SKM-1 treated with dmso at 0.1 percent for 144 hours (cell line): ENCODE measurements around the gene PIEZO1.
A peak's percentile ranks its signal among the peaks of the same experiment; 100 is the strongest.

Experiments
- DNase-seq: peaks from one replicate; lab custom pipeline; 2025; ENCODE audit not compliant: unreplicated experiment; lab: John Stamatoyannopoulos, UW

Gene PIEZO1

GRCh38 chr16:88721815-88722755 is 62.9 kb downstream of the PIEZO1 start:
- DNase-seq = no peak

DNA sequence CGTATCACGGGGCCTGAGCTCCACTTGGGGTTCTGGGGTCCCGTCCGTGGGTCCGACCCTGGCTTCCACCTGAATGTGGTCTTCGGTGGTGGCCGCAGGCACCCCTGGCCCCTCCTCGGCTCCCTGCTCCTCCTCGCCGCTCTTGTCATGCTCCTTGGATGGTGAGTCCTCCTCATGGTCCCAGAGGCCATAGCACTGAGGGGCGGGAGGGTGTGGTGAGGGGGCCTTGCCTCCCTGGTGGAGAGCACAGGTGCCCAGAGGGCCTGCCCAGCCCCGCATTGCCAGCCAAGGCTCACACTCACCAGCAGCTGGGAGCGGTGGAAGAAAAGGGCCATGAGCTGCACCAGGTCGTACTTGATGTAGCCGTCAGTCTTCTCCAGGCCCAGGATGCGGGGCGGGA is 63.8 kb downstream of the PIEZO1 start:
- DNase-seq = no peak

DNA sequence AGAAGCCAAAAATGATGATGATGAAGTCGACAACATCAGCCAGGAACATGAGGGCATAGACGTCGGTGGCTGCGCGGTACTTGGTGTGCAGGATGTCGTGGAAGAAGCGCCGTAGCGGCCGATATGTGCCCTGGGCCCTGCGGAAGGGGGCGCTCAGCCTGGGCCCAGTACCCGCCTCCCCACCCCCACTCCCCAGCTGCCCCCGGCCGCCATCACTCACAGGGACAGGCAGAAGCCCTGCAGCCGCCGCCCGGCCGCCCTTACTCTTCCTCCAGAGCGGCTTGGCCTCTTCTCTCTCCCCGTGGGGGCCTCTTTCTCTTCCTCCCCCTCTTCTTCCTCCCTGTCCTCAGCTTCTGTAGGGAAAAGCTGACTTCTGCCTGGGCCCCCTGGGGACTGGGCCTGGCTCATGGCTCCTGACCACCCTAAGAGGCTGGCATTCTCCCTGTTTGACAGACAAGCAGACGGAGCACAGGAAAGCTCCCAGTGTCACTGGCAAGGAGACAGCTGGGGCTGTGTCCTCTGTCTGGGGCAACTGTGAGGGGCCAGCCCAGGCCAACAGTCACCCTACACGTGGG is 64.5 kb downstream of the PIEZO1 start:
- no peak for DNase-seq

DNA sequence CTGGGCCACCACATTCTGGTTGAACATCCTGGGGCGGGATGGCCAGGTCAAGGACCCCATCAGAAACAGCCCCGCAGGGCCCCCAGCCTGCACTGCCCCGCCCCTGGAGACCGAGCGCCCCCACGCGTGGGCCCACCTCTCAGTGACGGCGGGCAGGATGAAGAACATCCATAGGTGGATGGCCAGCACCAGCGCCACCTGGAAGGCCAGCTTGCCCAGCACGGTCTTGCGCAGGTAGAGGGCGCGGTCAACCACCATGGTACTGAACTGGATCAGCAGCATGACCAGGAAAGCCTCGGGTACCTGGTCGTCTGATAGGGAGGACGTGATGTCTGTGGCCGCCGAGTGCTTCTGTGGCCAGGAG is 65.1 kb downstream of the PIEZO1 start:
- no peak for DNase-seq

DNA sequence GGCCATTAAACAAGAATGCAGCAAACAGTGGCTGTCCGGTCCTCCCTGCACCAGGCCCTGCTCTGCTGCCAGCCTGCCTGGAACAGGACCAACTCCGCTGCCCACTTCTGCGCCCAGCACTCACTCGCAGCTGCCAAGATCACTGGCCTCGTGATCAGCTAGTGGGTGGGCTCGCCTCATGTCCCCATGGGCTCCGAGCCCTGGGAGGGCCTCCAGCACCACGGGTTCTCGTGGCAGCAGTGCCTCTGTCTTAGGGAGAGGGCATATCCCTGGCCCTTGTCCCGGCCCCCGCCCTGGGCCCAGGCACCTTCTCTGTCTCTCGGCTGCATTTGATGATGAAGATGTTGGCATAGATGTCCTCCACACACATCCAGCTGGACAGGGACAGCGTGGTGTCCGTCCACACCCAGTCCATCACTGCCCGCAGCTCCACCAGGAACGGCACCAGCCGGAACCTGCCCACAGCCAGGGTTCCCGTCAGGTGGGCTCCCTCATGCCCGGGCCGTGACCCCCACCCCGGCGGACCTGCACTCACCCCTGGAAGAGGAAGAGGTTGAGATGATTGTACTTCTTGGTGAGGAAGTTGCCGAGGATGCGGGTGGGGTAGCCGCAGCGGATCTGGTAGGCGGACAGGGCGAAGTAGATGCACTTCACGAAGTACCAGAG is 65.6 kb downstream of the PIEZO1 start:
- no peak for DNase-seq

GRCh38 chr16:88718178-88718577 is 66.8 kb downstream of the PIEZO1 start:
- no peak for DNase-seq

GRCh38 chr16:88716601-88717001 is 68.4 kb downstream of the PIEZO1 start:
- no peak for DNase-seq

GRCh38 chr16:88716201-88716600 is 68.8 kb downstream of the PIEZO1 start:
- no peak for DNase-seq

GRCh38 chr16:88715312-88716190 is 69.5 kb downstream of the PIEZO1 start:
- no peak for DNase-seq

- no peak for DNase-seq
These were observed 70.4 kb downstream of the PIEZO1 start for GRCh38 chr16:88714420-88715302.

GRCh38 chr16:88713568-88714419 is 71.2 kb downstream of the PIEZO1 start:
- DNase-seq = no peak

GRCh38 chr16:88713054-88713453 is 72.0 kb downstream of the PIEZO1 start:
- DNase-seq = no peak

DNA sequence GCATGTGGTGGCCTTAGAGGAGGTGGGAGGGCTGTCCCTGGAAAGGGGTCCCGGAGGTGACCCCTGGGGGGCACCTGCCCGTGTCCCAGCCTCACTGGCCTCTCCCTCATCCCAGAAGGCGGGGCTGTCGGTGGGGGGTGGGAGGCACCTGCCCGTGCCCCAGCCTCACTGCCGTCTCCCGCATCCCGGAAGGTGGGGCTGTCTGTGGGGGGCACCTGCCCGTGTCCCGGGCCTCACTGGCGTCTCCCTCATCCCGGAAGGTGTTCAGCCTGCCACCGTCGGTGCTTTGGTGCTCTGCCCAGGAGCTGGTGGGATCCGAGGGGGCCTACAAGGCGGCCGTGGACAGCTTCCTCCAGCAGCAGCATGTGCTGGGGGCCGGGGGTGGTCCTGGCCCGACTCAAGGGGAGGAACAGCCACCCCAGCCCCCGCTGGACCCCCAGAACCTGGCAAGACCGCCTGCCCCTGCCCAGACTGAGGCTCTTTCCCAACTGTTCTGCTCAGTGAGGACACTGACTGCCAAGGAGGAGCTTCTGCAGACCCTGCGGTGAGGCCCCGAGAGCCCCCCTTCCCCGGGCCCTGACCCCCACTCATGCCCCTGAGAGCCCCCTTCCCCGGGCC is 72.5 kb downstream of the PIEZO1 start:
- DNase-seq = no peak

GRCh38 chr16:88711750-88712340 is 73.2 kb downstream of the PIEZO1 start:
- DNase-seq = no peak

DNA sequence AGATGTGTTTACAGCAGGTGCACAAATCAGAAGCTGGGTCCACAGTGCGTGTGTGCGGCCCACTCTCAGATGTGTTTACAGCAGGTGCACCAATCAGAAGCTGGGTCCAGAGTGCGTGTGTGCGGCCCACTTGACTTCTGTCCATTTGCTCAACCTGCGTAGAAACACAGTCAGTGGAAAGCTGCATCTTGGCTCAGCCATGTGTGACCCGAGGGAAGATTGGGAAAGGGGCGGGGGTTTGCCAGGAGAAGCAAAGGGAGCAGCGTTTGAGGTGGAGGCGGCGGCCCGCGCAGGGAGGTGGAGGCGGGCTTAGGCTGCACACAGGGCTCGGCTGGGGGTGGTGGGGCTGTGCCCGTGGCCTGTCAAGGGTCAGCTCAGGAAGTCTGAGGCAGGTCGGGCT is 74.5 kb downstream of the PIEZO1 start:
- no peak for DNase-seq

GRCh38 chr16:88706965-88707826 is 77.8 kb downstream of the PIEZO1 start:
- DNase-seq = no peak

DNA sequence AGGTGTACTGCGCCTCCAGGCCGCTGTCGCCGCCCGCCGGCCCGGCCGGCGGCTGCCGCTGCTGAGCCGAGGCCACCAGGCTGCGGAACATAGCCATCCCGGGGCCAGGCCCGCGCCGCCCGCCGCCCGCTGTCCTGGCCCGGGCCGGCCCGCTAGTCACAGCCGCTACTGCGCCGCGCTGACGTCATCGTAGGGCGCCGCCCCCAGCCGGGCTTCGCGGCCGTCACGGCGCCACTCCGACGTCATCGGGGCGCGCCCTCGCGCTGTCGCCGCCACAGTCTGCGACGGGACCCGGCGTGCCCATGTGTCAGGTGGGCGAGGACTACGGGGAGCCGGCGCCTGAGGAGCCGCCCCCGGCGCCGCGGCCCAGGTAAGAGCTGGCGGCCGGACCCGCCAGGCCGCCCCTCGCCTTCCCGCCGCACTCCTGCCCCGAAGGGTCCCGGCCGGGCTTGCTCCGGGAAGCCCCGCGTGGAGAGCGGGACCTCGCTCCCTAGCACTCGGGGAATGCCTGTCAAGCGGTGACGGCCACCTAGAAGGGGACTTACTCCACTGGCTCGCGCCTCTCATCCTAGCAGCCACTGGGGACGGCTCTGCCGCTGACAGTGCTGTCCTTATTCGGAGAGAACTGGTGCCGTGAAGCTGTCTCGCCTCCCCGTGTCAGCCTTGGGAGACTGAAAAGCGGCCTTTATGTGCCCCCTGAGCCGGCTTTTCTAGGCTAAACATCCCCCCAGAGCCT is 78.6 kb downstream of the PIEZO1 start, which contains the start of the genes CTU2 and RNF166:
Gene CTU2, plus strand, starts transcription at position 275 of the 736 bp plus-strand sequence. Its CDS starts 28 bp downstream, at position 303.
Gene RNF166, minus strand, starts transcription at position 180 of the 736 bp plus-strand sequence. Its CDS starts 83 bp downstream, at position 97.
- DNase-seq = peak; percentile 70
